AG08396 (cell line): ENCODE results near the gene PDCD1.
A peak's percentile ranks its signal among the peaks of the same experiment; 100 is the strongest.
"Not testable (repeated sequence)": the region's sequence is repeated elsewhere in the genome, so short reads cannot be mapped to it uniquely, and the experiment has no call there.

Source experiments
- DNase-seq: peaks from one replicate; pipeline ENCODE4 v3.0.0; 2012; ENCODE audit warnings: low spot score, mixed read lengths

PDCD1 gene

GRCh38 chr2:241877989-241878970, 19.6 kb upstream of the PDCD1 start:
- peak; percentile 92 for DNase-seq

DNA sequence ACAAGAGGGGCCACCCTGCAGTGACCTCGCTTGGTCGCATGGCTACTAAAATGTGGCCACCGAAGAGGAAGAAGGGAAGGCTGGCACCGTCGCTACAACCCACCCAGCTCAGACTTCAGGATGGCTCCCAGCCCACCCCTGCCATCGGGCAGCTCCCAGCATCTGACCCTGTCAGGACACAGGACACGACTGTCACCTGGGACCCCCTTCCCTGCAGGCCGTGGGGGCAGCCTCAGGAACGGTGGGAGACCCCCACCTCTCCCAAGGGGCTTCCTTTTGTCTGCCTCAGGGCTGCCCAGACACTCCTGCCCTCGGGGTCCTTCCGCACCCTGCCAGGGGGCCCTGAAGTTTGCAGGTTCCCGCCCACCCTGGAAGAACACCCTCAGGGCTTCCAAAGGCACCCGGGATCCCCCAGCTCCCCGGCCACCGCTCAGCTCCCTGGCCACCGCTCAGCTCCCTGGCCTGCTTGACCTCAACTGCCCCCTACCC, 18.5 kb upstream of the PDCD1 start:
- DNase-seq: no peak

DNA sequence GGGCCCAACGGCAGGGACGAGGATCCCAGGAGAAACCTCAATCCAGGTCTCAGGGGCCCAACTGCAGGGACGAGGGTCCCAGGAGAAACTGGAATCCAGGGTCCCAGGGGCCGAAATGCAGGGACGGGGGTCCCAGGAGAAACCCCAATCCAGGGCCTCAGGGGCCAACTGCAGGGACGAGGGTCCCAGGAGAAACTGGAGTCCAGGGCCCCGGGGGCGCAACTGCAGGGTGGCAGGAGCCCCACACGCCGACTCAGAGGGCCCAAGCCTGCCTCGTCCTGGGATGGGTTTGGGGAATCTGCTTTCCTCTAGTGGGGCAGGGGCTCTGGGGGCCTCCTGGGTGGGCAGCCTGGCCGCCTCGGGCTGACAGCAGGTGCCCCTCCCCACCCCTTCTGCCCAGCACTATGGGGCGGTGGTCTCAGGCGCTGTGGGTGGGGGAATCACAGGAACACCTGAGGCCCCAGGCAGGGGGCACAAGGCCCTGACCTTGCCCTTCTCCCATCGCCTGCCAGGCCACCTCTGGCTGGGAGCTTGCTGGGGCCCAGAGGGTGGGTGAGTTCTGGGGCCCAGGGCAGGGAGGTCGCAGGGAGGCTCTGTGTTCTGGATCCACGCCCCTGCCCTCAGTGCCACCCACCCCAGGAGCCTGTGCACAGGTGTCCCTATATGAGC, 18.0 kb upstream of the PDCD1 start:
- no peak for DNase-seq

DNA sequence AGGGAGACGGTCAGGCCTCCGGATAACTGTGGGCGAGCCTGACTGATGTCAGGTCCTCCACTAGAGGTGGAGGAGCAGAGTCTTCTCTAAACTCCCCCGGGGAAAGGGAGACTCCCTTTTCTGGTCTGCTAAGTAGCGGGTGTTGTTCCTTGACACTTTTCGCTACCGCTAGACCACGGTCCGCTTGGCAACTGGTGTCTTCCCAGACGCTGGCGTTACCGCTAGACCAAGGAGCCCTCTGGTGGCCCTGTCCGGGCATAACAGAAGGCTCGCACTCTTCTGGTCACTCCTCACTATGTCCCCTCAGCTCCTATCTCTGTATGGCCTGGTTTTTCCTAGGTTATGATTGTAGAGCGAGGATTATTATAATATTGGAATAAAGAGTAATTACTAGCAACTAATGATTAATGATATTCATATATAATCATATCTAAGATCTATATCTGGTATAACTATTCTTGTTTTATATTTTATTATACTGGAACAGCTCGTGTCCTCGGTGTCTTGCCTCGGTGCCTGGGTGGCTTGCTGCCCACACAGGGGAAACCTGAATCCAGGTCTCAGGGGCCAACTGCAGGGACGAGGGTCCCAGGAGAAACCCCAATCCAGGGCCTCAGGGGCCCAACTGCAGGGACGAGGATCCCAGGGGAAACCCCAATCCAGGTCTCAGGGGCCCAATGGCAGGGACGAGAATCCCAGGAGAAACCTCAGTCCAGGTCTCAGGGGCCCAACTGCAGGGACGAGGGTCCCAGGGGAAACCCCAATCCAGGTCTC, 17.2 kb upstream of the PDCD1 start:
- not testable (repeated sequence) for DNase-seq

GRCh38 chr2:241874277-241874925, 15.7 kb upstream of the PDCD1 start:
- no peak for DNase-seq

- DNase-seq: no peak
Measured at GRCh38 chr2:241873803-241874110, 15.1 kb upstream of the PDCD1 start.

DNA sequence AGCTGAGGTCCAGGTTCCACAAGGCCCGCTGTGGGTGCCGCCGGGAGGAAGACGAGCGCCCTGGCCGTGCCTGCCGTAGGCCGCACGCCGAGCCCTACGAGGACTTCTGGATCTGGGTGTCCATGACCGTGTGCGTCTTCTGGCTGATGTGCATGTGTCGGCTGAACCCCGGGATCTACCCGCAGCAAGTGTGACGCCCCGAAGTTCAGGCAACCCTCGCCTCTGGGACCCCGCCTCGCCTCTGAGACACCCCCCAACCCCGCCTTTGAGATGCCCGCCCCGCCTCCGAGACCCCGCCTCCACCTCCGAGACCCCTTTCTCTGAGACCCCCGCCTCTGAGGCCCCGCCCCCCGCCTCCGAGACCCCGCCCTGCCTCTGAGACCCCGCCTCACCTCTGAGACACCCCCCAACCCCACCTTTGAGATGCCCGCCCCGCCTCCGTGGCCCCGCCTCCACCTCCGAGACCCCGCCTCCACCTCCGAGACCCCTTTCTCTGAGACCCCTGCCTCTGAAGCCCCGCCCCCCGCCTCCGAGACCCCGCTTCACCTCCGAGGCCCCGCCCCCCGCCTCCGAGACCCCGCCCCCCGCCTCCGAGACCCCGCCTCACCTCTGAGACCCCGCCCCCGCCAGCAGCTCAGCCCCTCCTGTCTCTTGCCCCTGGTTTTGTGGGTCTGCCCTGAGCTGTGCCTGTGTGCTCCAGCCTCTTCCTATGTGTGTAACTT, 14.5 kb upstream of the PDCD1 start:
- no peak for DNase-seq

DNA sequence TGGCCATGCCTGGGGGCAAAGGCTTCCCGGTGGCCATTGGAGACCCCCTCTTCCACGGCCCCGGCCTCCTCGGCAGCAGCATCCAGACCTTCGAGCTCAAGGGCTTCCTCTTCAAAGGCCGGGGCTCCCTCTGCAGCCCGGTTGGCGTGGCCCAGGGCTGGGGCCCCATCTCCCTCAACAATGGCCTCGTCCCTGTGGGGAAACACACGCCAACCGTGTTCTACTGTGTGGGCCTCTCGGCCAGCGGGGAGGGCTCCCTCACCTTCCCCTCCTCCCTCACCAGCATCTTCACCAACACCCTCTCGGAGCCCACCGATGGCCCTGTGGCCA, 13.6 kb upstream of the PDCD1 start:
- no peak for DNase-seq

DNA sequence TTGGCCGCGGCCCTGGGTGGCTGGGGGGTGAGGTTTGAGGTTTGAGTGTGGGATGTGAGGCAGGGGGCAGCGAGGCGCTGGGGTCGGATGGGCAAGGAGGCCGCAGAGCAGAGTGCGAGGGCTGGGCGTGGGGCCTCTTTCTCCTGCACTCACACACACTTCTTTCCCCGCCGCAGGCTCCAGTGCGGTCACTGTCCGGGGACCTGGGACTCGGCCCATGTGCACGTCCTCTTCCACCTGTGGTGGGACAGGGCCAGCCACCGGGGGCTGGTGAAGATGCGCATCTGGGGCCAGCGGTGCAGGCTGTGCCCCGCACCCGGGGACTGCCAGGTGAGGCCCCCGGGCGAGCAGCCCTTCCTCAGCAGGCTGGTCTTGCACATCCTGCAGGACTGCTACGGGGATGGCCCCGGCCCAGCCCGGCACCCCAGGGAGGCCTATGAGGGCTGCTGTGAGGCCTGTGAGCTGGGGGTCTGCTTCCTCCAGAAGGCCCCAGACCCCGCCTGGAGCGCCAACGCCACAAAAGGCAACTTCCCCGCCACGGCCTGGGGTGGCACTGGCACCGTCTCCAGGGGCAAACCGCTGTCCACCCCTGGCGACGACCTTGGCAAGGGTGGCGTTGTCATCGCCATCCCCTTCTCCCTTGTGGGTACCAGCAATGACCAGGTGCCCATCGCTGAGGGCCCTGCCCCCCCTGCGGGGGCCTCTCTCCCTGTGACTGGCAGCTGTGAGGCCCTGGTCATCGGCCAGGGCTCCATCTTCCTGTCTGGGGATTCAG, 13.0 kb upstream of the PDCD1 start:
- DNase-seq: no peak

GRCh38 chr2:241870611-241871537, 12.2 kb upstream of the PDCD1 start:
- no peak for DNase-seq

GRCh38 chr2:241870081-241870541, 11.4 kb upstream of the PDCD1 start:
- DNase-seq: no peak

GRCh38 chr2:241869087-241869961, 10.6 kb upstream of the PDCD1 start, which contains the start of gene RTP5:
Gene RTP5 (plus strand): TSS chr2:241869729. CDS start chr2:241869757, 28 bp downstream.
- no peak for DNase-seq

GRCh38 chr2:241868661-241869081, 10.0 kb upstream of the PDCD1 start:
- no peak for DNase-seq

DNA sequence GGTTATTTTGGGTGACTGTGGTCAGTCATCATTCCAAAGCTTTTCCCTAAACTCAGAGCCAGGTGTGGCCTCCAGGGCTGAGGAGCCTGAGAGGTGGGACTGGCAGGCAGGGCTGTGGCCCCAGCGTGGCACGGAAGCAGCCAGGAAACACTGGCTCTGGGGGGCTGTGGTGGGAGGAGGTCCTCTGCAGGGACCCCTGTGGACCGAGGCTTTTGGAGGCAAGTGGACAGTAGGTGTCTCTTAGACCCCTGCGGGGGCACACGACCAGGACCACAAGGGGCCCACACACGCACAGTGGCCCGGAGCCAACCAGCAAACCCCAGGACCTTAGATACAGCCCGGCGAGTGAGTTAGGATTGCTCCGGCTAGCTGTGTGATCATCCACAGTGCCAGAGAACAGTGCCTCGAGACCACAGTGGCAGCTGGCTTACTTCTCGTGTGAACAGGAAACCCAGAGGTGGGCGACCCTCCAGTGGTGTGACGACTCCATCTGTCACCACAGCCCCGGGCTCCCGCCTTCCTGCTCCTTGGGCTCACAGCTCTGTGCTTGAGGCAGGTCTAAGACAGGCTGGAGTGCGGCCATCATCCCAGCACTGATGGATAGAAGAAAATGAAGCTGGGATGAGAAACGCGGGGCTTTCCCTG, 9.2 kb upstream of the PDCD1 start:
- no peak for DNase-seq

- DNase-seq: no peak
Measured at GRCh38 chr2:241866790-241867645, 8.3 kb upstream of the PDCD1 start.

DNA sequence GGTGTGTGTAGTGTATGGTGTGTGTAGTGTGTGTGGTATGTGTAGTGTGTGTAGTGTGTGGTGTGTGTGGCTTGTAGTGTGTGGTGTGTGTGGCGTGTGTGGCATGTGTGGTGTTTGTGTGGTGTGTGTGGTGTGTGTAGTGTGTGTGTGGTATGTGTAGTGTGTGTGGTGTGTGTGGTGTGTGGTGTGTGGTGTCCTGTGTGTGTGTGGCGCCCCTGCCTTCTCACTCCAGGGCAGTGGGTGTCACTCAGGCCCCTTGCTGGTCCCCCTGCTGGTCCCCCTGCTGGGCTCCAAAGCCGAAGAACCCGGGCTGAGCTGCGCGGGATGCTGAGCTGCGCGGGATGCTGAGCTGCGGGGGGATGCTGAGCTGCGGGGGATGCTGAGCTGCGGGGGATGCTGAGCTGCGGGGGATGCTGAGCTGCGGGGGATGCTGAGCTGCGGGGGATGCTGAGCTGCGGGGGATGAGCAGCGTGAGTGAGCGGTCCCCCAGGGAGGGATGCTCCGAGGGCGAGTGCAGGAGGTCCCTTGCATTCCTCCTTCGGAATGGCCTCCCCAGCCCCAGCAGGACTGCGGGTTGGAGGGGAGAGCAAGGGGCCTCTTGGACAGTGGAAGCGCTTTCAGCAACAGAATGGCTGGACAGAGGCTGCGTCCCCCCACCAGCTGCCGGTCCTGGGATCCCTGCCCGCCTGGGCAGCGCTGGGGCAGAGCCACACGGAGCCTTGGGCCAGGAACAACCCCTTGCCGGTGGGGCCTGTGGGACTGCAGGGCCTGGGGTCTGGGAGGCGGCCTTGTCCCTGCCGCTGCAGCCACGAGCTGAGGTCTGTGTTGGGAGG, 7.5 kb upstream of the PDCD1 start:
- no peak for DNase-seq
